Body of pancreas (tissue), 4 donors: ENCODE data around the gene CCDC92B.
"Not testable (repeated sequence)": the region's sequence is repeated elsewhere in the genome, so short reads cannot be mapped to it uniquely, and the experiment has no call there.

Experiments
- POLR2A ChIP-seq, 3 donors: fragments of 450-650 bp; IDR thresholded peaks; one replicate each; pipeline ENCODE4 v1.6.1; 2016; ENCODE audit warnings: antibody characterized with exemption in 3 of 3, mild to moderate bottlenecking in 2 of 3
- TF ChIP-seq, protein P1 (sequence below), 7 experiments: fragments of 450-650 bp in 4 of 7; fragments of 200-600 bp in 3 of 7; sonication (generic) in 3 of 7; IDR thresholded peaks; one replicate each; pipeline ENCODE4 v1.5.1; 2016 to 2019; ENCODE audit warnings: antibody characterized with exemption in 7 of 7

DNA sequence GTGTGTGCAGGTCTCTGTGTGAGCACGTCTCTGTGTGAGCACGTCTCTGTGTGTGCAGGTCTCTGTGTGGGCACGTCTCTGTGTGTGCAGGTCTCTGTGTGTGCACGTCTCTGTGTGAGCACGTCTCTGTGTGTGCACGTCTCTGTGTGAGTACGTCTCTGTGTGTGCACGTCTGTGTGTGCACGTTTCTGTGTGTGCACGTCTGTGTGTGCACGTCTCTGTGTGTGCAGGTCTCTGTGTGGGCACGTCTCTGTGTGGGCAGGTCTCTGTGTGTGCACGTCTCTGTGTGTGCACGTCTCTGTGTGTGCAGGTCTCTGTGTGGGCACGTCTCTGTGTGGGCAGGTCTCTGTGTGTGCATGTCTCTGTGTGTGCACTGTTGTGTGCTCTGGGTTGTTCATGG, 32.1 kb upstream of the CCDC92B start:
- TF ChIP-seq, protein P1, sequence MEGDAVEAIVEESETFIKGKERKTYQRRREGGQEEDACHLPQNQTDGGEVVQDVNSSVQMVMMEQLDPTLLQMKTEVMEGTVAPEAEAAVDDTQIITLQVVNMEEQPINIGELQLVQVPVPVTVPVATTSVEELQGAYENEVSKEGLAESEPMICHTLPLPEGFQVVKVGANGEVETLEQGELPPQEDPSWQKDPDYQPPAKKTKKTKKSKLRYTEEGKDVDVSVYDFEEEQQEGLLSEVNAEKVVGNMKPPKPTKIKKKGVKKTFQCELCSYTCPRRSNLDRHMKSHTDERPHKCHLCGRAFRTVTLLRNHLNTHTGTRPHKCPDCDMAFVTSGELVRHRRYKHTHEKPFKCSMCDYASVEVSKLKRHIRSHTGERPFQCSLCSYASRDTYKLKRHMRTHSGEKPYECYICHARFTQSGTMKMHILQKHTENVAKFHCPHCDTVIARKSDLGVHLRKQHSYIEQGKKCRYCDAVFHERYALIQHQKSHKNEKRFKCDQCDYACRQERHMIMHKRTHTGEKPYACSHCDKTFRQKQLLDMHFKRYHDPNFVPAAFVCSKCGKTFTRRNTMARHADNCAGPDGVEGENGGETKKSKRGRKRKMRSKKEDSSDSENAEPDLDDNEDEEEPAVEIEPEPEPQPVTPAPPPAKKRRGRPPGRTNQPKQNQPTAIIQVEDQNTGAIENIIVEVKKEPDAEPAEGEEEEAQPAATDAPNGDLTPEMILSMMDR (IDR thresholded peaks at IDR 0.05) = not testable (repeated sequence)
- not testable (repeated sequence) for TF ChIP-seq POLR2A (IDR thresholded peaks at IDR 0.05)
